Uterus (tissue), 2 donors: Measurements from ENCODE around the gene NTF3.

ENCODE experiments used
- POLR2A ChIP-seq, 2 donors: fragments of 450-650 bp; IDR thresholded peaks; one replicate each; pipeline ENCODE4 v1.6.1; 2016; ENCODE audit warnings: antibody characterized with exemption in 2 of 2, mild to moderate bottlenecking in 1 of 2, moderate library complexity in 1 of 2
- TF ChIP-seq, protein P1 (sequence below), 4 experiments: fragments of 200-600 bp in 2 of 4; fragments of 450-650 bp in 2 of 4; sonication (generic) in 2 of 4; IDR thresholded peaks; one replicate each; pipeline ENCODE4 v1.5.1; 2016 to 2019; ENCODE audit warnings: antibody characterized with exemption in 4 of 4, mild to moderate bottlenecking in 2 of 4, moderate library complexity in 1 of 4

DNA sequence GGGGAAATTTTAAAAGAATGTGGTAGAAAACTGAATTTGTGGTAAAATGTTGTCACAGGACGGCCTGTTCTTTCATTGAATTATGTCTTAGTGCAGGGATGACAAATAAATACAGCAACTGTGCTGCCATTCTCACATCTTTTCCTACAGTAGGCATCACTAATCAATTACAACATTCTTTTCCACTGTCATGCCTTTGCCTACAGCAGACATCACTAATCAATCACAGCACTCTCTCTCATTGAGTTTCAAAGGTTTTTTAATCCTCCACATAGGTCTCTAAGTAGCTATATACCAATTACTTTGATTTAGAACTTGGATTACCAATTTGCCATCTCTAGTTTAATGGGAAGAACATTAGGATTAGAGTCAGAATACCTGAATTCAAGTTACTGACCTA, 30.1 kb downstream of the NTF3 start:
- TF ChIP-seq POLR2A (IDR thresholded peaks at IDR 0.05): no peak
- TF ChIP-seq, protein P1, sequence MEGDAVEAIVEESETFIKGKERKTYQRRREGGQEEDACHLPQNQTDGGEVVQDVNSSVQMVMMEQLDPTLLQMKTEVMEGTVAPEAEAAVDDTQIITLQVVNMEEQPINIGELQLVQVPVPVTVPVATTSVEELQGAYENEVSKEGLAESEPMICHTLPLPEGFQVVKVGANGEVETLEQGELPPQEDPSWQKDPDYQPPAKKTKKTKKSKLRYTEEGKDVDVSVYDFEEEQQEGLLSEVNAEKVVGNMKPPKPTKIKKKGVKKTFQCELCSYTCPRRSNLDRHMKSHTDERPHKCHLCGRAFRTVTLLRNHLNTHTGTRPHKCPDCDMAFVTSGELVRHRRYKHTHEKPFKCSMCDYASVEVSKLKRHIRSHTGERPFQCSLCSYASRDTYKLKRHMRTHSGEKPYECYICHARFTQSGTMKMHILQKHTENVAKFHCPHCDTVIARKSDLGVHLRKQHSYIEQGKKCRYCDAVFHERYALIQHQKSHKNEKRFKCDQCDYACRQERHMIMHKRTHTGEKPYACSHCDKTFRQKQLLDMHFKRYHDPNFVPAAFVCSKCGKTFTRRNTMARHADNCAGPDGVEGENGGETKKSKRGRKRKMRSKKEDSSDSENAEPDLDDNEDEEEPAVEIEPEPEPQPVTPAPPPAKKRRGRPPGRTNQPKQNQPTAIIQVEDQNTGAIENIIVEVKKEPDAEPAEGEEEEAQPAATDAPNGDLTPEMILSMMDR (IDR thresholded peaks at IDR 0.05): no peak
